Calu3 (cell line): ENCODE measurements around the gene LCAT. TPM values are rescaled to one million over a fixed set of nuclear protein-coding genes. Genes with fewer than 3 reads are reported as not detected.
"Not testable (repeated sequence)": the region's sequence is repeated elsewhere in the genome, so short reads cannot be mapped to it uniquely, and the experiment has no call there.

ENCODE experiments used
- BruUV-seq: library from RNA; stranded (reverse); fragments of 400-500 nt; replicated peaks from 2 replicates; lab custom pipeline; 2021; lab: Mats Ljungman, UMichigan
- CTCF ChIA-PET: fragments of 300-600 bp; sonication (Branson Sonifier 250); formaldehyde crosslinking; loops from one replicate; lab custom pipeline; 2022; ENCODE audit warnings: antibody characterized with exemption; lab: Charles Lee
- DNase-seq: peaks from one replicate; pipeline ENCODE4 v3.0.0; 2022
- H3K27ac Mint-ChIP-seq: one replicate; pipeline ENCODE4 v1.8.0; 2022; ENCODE audit warnings: mixed read lengths; ENCODE audit not compliant: unreplicated experiment
- H3K27me3 Mint-ChIP-seq: one replicate; pipeline ENCODE4 v1.8.0; 2022; ENCODE audit warnings: mixed read lengths; ENCODE audit not compliant: unreplicated experiment
- H3K36me3 Mint-ChIP-seq: one replicate; pipeline ENCODE4 v1.8.0; 2022; ENCODE audit warnings: mild to moderate bottlenecking, moderate library complexity, mixed read lengths; ENCODE audit not compliant: insufficient read depth, unreplicated experiment
- H3K4me1 Mint-ChIP-seq: one replicate; pipeline ENCODE4 v1.8.0; 2022; ENCODE audit warnings: mild to moderate bottlenecking, low read depth, mixed read lengths; ENCODE audit not compliant: unreplicated experiment
- H3K4me3 Mint-ChIP-seq: one replicate; pipeline ENCODE4 v1.8.0; 2022; ENCODE audit warnings: mild to moderate bottlenecking, low read depth, moderate library complexity, mixed read lengths; ENCODE audit not compliant: unreplicated experiment
- H3K9me3 Mint-ChIP-seq: one replicate; pipeline ENCODE4 v1.8.0; 2022; ENCODE audit warnings: low read depth, mixed read lengths; ENCODE audit not compliant: unreplicated experiment
- intact Hi-C: fragments of 100-400 bp; cut with micrococcal nuclease; formaldehyde crosslinking; loops from one replicate; pipeline ENCODE4 v1.10.0; 2022; ENCODE audit not compliant: unreplicated experiment
- total RNA-seq: library from RNA; stranded (reverse); gene quantifications from 2 replicates; pipeline ENCODE4 v1.2.3, GENCODE V29; 2022
- TF ChIP-seq, protein P1 (sequence below): fragments of 200-600 bp; IDR thresholded peaks from one replicate; pipeline ENCODE4 v1.8.0; 2022; ENCODE audit warnings: antibody characterized with exemption; ENCODE audit not compliant: unreplicated experiment

Gene LCAT
- total RNA-seq, 1 experiment from 2014 or later, result 14.7 TPM

DNA sequence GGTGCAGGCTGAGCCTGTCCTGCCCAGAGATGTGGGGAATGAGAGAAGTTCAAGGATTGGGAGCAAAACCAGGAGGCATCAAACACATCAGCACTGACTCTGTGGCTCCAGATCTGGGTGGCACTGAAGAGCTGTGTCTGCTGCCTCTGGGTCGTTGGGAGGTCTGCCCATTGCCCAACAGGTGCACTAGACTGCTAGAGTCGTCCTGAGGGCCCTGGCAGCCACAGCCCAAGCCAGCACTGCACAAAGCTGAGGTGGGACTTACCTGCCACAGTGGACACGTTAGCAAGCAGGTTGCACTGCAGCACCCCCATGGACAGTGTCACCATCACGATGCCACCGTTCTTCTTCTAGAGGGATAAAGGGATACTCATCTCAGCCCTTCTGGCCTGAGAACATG lies 33.1 kb upstream of the LCAT start:
- H3K36me3 Mint-ChIP-seq, result no peaks in the 10 kb centered on the region
- CTCF ChIA-PET, result no interaction called here
- H3K27me3 Mint-ChIP-seq, result peaks cover 31% of the 10 kb centered on the region
- H3K9me3 Mint-ChIP-seq, result no peaks in the 10 kb centered on the region
- intact Hi-C loops, result no loop called here
- no peak overlapping the region for H3K27ac Mint-ChIP-seq
- no peaks in the 10 kb centered on the region for H3K4me1 Mint-ChIP-seq
- BruUV-seq, result no TSS peak
- no peak overlapping the region for H3K4me3 Mint-ChIP-seq
- DNase-seq, result no peak
- TF ChIP-seq, protein P1, sequence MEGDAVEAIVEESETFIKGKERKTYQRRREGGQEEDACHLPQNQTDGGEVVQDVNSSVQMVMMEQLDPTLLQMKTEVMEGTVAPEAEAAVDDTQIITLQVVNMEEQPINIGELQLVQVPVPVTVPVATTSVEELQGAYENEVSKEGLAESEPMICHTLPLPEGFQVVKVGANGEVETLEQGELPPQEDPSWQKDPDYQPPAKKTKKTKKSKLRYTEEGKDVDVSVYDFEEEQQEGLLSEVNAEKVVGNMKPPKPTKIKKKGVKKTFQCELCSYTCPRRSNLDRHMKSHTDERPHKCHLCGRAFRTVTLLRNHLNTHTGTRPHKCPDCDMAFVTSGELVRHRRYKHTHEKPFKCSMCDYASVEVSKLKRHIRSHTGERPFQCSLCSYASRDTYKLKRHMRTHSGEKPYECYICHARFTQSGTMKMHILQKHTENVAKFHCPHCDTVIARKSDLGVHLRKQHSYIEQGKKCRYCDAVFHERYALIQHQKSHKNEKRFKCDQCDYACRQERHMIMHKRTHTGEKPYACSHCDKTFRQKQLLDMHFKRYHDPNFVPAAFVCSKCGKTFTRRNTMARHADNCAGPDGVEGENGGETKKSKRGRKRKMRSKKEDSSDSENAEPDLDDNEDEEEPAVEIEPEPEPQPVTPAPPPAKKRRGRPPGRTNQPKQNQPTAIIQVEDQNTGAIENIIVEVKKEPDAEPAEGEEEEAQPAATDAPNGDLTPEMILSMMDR, result no peak

DNA sequence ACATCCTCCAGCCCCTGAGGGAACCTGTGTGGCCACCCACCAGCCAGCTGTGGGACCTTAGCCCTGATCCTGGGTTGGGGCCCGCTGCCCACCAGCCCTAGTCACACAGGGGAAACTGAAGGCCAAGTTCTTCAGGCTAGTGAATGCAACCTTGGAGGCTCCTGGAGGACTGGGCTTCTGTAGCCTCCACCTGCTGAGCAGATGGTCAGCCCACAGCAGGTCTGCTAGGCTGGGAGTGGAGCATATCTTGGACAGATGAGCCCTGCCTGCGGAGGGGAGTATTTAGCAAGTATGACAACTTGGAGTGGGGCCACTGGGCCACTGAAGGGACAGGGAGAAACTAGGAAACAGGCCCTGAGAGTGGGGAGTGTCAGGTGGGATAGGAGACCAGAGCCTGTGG lies 32.3 kb upstream of the LCAT start:
- CTCF ChIA-PET, result no interaction called here
- TF ChIP-seq, protein P1, result no peak
- H3K4me1 Mint-ChIP-seq, result no peaks in the 10 kb centered on the region
- no peaks in the 10 kb centered on the region for H3K9me3 Mint-ChIP-seq
- no TSS peak for BruUV-seq
- no peaks in the 10 kb centered on the region for H3K36me3 Mint-ChIP-seq
- no peak overlapping the region for H3K4me3 Mint-ChIP-seq
- H3K27ac Mint-ChIP-seq, result no peak overlapping the region
- peaks cover 31% of the 10 kb centered on the region for H3K27me3 Mint-ChIP-seq
- DNase-seq, result no peak
- intact Hi-C loops, result no loop called here

DNA sequence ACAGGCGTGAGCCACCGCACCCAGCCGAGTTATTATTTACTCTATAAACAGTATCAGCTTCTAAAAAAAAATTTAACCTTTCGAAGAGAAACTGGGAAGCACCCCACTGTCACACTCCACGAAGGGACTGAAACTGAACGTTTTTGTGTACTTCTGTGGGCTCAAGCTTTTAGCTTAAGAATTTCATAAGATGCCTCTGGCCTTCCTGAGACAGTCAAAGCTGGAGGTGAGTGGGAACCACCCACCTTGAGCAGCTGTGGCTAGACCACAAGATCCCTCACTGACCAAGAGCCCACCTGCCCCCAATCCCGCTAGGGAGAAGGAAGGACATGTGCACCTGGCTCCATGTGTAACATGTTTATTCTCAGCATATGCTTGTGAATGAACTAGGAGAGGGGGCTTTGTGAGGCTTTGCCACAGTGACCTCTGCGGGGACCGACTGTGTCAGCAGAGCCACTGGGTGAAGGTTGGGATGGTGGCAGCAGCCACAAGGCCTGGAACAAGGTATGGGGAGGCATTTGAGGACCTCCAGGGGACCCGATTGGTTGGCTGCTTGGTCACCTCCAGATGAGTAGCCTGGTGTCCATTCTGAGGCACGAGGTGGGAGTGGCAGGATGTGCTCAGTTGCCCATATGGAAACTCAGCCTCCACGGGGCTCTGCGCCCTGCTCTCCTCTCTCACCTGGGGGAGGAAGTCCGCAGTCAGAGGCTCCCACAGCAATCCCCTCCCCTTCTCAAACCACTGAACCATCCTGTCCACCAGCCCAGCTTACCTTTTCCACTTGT lies 31.6 kb upstream of the LCAT start:
- no TSS peak for BruUV-seq
- Mint-ChIP-seq H3K4me1 (no peaks in the 10 kb centered on the region), H3K4me3 (no peak overlapping the region), H3K27ac (no peak overlapping the region), H3K27me3 (peaks cover 31% of the 10 kb centered on the region), H3K9me3 (no peaks in the 10 kb centered on the region), H3K36me3 (no peaks in the 10 kb centered on the region)
- intact Hi-C loops, result no loop called here
- TF ChIP-seq, protein P1, result no peak
- CTCF ChIA-PET, result no interaction called here
- DNase-seq, result no peak

DNA sequence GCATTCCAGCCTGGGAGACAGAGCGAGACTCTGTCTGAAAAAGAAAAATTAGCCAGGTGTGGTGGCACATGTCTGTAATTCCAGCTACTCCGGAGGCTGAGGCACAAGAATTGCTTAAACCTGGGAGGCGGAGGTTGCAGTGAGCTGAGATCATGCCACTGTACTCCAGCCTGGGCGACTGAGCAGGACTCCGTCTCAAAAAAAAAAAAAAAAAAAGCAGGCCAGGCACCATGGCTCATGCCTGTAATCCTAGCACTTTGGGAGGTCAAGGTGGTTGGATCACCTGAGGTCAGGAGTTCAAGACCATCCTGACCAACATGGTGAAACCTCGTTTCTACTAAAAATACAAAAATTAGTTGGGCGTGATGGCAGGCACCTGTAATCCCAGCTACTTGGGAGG lies 28.4 kb upstream of the LCAT start:
- H3K9me3 Mint-ChIP-seq, DNase-seq, intact Hi-C loops, H3K27ac Mint-ChIP-seq, H3K4me3 Mint-ChIP-seq, BruUV-seq: not testable (repeated sequence)
- Mint-ChIP-seq H3K36me3 (peaks cover 27% of the 10 kb centered on the region), H3K4me1 (peaks cover 18% of the 10 kb centered on the region), H3K27me3 (peaks cover 20% of the 10 kb centered on the region)
- CTCF ChIA-PET, result interaction anchor here (0.6 to 0.7 kb wide), 2 partner anchors 37 to 99 kb away, joined by 3 to 9 read pairs; no protein-coding TSS in a partner anchor

DNA sequence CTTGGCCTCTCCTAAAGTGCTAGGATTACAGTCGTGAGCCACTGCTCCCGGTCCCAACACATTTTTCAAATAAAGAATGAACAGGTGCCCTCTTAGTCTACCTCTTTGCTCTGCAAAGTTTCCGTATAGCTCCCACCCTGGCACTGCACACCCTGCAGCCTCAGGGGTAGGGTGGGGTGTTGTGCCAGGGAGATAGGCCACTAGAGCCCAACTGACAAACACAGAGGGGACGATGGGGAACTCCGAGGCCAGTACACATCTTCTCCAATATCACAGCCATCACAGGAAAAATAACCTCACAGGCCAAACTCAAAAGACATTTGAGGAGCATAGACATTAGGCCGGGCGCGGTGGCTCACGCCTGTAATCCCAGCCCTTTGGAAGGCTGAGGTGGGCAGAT lies 27.2 kb upstream of the LCAT start:
- no peak for DNase-seq
- no TSS peak for BruUV-seq
- CTCF ChIA-PET, result interaction anchor here (0.7 kb wide), 1 partner anchor 52 kb away, joined by 3 read pairs; the partner anchor contains the start of genes DDX28 and DUS2
- Mint-ChIP-seq H3K27me3 (peaks cover 8% of the 10 kb centered on the region), H3K36me3 (peaks cover 36% of the 10 kb centered on the region), H3K27ac (no peak overlapping the region), H3K9me3 (no peaks in the 10 kb centered on the region), H3K4me1 (peaks cover 23% of the 10 kb centered on the region), H3K4me3 (no peak overlapping the region)
- intact Hi-C loops, result no loop called here
- TF ChIP-seq, protein P1, result no peak
